AG10803 (cell line): ENCODE measurements around the gene KANK4.

Experiments used
- DNase-seq: peaks from one replicate; pipeline ENCODE4 v3.0.0; 2010; ENCODE audit warnings: low read depth
- H3K4me3 ChIP-seq: 2 replicates; pipeline ENCODE4 v1.5.1; 2011; ENCODE audit warnings: mild to moderate bottlenecking, low read length, control low read depth
- CTCF ChIP-seq: conservative IDR thresholded peaks from 2 replicates; pipeline ENCODE4 v1.5.1; 2011; ENCODE audit warnings: mild to moderate bottlenecking, low read length, control low read depth, inconsistent platforms

Gene KANK4

GRCh38 chr1:62237950-62238374 lies 81.3 kb downstream of the KANK4 start:
- no peak overlapping the region for H3K4me3 ChIP-seq
- DNase-seq, result no peak
- TF ChIP-seq CTCF, result no peak

DNA sequence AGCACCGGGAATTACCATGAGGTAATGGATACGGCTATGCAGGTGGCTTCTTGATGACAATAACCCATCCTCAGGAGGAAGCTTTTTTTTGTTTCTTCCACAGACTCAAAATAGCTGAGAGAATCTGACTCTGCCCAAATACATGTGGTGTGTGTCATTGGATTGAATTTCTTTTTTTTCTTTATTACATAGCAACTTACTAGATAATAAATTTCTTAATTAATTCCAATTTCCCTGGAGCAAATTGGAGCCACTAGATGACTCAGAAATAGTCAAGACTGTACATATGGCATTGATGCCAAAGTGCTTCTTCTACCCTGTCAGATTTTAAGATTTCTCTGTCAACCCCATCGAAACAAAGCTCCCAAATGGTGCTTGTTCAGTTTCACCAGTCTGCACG lies 81.9 kb downstream of the KANK4 start:
- H3K4me3 ChIP-seq, result no peak overlapping the region
- TF ChIP-seq CTCF, result no peak
- peak; percentile 17 for DNase-seq

DNA sequence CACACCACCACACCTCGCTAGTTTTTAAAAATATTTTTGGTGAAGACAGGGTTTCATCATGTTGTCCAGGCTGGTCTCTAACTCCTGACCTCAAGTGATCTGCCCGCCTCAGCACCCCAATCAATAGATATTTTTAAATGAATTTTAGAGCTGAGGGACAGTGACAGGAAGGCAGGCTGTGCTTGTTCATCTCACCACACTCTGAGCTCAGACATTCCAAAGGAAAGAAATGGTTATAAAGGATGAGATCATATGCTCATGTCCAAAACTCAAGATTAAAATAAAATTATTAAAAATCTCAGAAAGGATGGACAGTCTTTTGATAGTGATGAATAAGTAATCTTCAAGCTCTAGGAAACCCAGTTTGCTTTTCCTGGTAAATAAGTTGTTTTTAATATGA lies 83.7 kb downstream of the KANK4 start:
- no peak for TF ChIP-seq CTCF
- no peak for DNase-seq

GRCh38 chr1:62234688-62235087 lies 84.5 kb downstream of the KANK4 start:
- no peak for DNase-seq
- no peak overlapping the region for H3K4me3 ChIP-seq
- TF ChIP-seq CTCF, result no peak

More for the DNA sequence above, 83.7 kb downstream of the KANK4 start:
- H3K4me3 ChIP-seq, result no peak overlapping the region

GRCh38 chr1:62233926-62234450 lies 85.2 kb downstream of the KANK4 start:
- no peak overlapping the region for H3K4me3 ChIP-seq
- TF ChIP-seq CTCF, result no peak
- no peak for DNase-seq

DNA sequence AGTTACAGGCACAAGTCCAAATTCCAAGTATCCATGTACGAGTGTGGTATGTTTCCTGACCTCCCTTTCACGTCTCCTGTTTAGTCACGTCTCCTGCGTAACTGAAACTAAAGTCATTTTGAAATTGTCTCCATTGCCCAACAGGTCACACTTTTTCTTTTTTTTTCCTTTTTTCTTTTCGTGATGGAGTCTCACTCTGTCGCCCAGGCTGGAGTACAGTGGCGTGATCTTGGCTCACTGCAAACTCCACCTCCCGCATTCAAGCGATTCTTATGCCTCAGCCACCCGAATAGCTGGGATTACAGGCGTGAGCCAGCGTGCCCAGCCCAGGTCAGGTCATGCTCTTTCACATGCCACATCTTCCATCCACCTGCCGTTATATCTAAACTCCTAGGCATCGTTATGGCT lies 86.4 kb downstream of the KANK4 start:
- no peak for DNase-seq
- no peak for TF ChIP-seq CTCF
- no peak overlapping the region for H3K4me3 ChIP-seq

GRCh38 chr1:62230718-62231117 lies 88.5 kb downstream of the KANK4 start:
- no peak for TF ChIP-seq CTCF
- no peak overlapping the region for H3K4me3 ChIP-seq
- DNase-seq, result peak; percentile 74
